B cell (primary cell): ENCODE measurements around the gene HOXA9. TPM values are rescaled to one million over a fixed set of nuclear protein-coding genes. Genes with fewer than 3 reads are reported as not detected.

Experiments used
- ATAC-seq: fragments of 200-7000 bp; cut with Tn5 transposase; one replicate; pipeline ENCODE4 v1.10.0; 2021; ENCODE audit warnings: low read depth, mild to moderate bottlenecking, moderate number of reproducible peaks, moderate library complexity
- CTCF ChIA-PET: fragments of 350-600 bp; sonication (Branson Sonifier 250); formaldehyde crosslinking; loops from one replicate; lab custom pipeline; 2021; ENCODE audit warnings: antibody characterized with exemption, inconsistent platforms; lab: Charles Lee
- POLR2A ChIA-PET: fragments of 350-600 bp; sonication (Branson Sonifier 250); formaldehyde crosslinking; loops from one replicate; lab custom pipeline; 2021; ENCODE audit warnings: antibody characterized with exemption; lab: Charles Lee
- DNase-seq: peaks from one replicate; pipeline ENCODE4 v3.0.0; 2013
- H2AFZ ChIP-seq: 2 replicates; pipeline ENCODE4 v1.6.1; 2012; ENCODE audit warnings: mild to moderate bottlenecking, low read depth, low read length; ENCODE audit not compliant: insufficient read depth, poor library complexity, severe bottlenecking
- H3K27ac ChIP-seq, 2 donors: 1 replicate in 1 of 2; 2 replicates in 1 of 2; pipeline ENCODE4 v1.5.1; 2012 to 2013; ENCODE audit warnings: low read length in 2 of 2, mild to moderate bottlenecking in 2 of 2, moderate library complexity in 1 of 2
- H3K27me3 ChIP-seq, 4 experiments: fragments of 200-600 bp in 1 of 4; sonication (generic) in 1 of 4; replicated peaks in 1 of 4; 1 replicate in 2 of 4; 2 replicates in 2 of 4; pipeline versions ENCODE4 v1.6.1 to v1.7.0; 2013 to 2016; ENCODE audit warnings: low read length in 3 of 4, mild to moderate bottlenecking in 2 of 4, mixed read lengths in 1 of 4, moderate library complexity in 1 of 4; ENCODE audit not compliant: insufficient read depth in 4 of 4, control insufficient read depth in 3 of 4; ENCODE audit errors: control extremely low read depth in 1 of 4
- H3K36me3 ChIP-seq, 2 experiments: replicated peaks in 1 of 2; 1 replicate in 1 of 2; 2 replicates in 1 of 2; pipeline versions ENCODE4 v1.6.1 to v1.7.1; 2013; ENCODE audit warnings: low read length in 1 of 2; ENCODE audit not compliant: insufficient read depth in 2 of 2, control insufficient read depth in 1 of 2; ENCODE audit errors: control extremely low read depth in 1 of 2, extremely low read depth in 1 of 2
- H3K4me1 ChIP-seq, 2 donors: fragments of 200-600 bp in 1 of 2; sonication (generic) in 1 of 2; 1 replicate in 1 of 2; 2 replicates in 1 of 2; pipeline versions ENCODE4 v1.5.1 to v1.6.1; 2013 to 2017; ENCODE audit warnings: low read length in 2 of 2; ENCODE audit not compliant: control insufficient read depth in 2 of 2, insufficient read depth in 2 of 2
- H3K4me2 ChIP-seq: replicated peaks from 2 replicates; pipeline ENCODE3; 2012; ENCODE audit warnings: mild to moderate bottlenecking, low read depth, low read length; ENCODE audit not compliant: poor library complexity, severe bottlenecking
- H3K4me3 ChIP-seq, 5 experiments: fragments of 200-600 bp in 1 of 5; sonication (generic) in 1 of 5; 1 replicate in 3 of 5; 2 replicates in 2 of 5; pipeline versions ENCODE4 v1.5.1 to v1.7.0; 2011 to 2016; ENCODE audit warnings: low read length in 4 of 5, mild to moderate bottlenecking in 4 of 5, low read depth in 2 of 5, control low read depth in 1 of 5, moderate library complexity in 1 of 5; ENCODE audit not compliant: insufficient read depth in 1 of 5; ENCODE audit errors: control extremely low read depth in 1 of 5, extremely low read depth in 1 of 5
- H3K79me2 ChIP-seq: fragments of 200-600 bp; sonication (generic); one replicate; pipeline ENCODE4 v1.6.0; 2016; ENCODE audit warnings: low read length; ENCODE audit not compliant: control insufficient read depth, insufficient read depth
- H3K9ac ChIP-seq: fragments of 200-600 bp; sonication (generic); 2 replicates; pipeline ENCODE4 v1.6.1; 2017; ENCODE audit warnings: mild to moderate bottlenecking, low read length, moderate library complexity
- H3K9me3 ChIP-seq, 3 donors: one replicate each; pipeline versions ENCODE4 v1.6.1 to v1.7.1; 2013; ENCODE audit warnings: low read length in 2 of 3; ENCODE audit not compliant: control insufficient read depth in 2 of 3, insufficient read depth in 1 of 3; ENCODE audit errors: control extremely low read depth in 1 of 3
- H4K20me1 ChIP-seq: 2 replicates; pipeline ENCODE4 v1.6.0; 2012; ENCODE audit warnings: mild to moderate bottlenecking, low read length; ENCODE audit not compliant: insufficient read depth, control insufficient read depth, poor library complexity, severe bottlenecking
- H3K27ac Mint-ChIP-seq: one replicate; pipeline ENCODE4 v1.8.0; 2021; ENCODE audit warnings: mixed read lengths
- H3K27me3 Mint-ChIP-seq: one replicate; pipeline ENCODE4 v1.8.0; 2021; ENCODE audit warnings: mixed read lengths
- H3K4me1 Mint-ChIP-seq: one replicate; pipeline ENCODE4 v1.8.0; 2021; ENCODE audit warnings: mixed read lengths
- H3K4me3 Mint-ChIP-seq: one replicate; pipeline ENCODE4 v1.8.0; 2021; ENCODE audit warnings: mixed read lengths
- H3K9me3 Mint-ChIP-seq: one replicate; pipeline ENCODE4 v1.8.0; 2022; ENCODE audit warnings: mixed read lengths; ENCODE audit not compliant: insufficient read depth
- EZH2 ChIP-seq: IDR thresholded peaks from 2 replicates; pipeline ENCODE4 v1.6.1; 2012; ENCODE audit warnings: borderline replicate concordance, low read depth, mild to moderate bottlenecking, moderate library complexity, low read length; ENCODE audit not compliant: insufficient read depth, poor library complexity, severe bottlenecking
- WGBS: methylation state at CpG from one replicate; pipeline ENCODE4 v1.1.5; 2013; ENCODE audit warnings: missing lambda C conversion rate; ENCODE audit not compliant: insufficient coverage; 5-methylcytosine and 5-hydroxymethylcytosine counted together
- intact Hi-C: fragments of 100-400 bp; cut with micrococcal nuclease; formaldehyde crosslinking; loops from one replicate; pipeline ENCODE4 v1.10.0; 2022
- polyA plus RNA-seq: library from polyadenylated mRNA; depleted of rRNA; stranded (reverse); fragments of >200 nt; gene quantifications from 2 replicates; pipeline ENCODE4 v1.2.3, GENCODE V29; 2012
- total RNA-seq, 2 donors: library from RNA; stranded (reverse); fragments of 120-200 nt in 1 of 2; gene quantifications; 1 replicate in 1 of 2; 2 replicates in 1 of 2; pipeline versions ENCODE4 v1.2.3 to v1.2.4, GENCODE V29; 2013 to 2022
- TF ChIP-seq, protein P1 (sequence below): fragments of 200-600 bp; IDR thresholded peaks from one replicate; pipeline ENCODE4 v1.8.0; 2022; ENCODE audit warnings: antibody characterized with exemption, mild to moderate bottlenecking

HOXA9 gene
- total and polyA plus RNA-seq, 2 donors (not counting 1 experiment from before 2014, with no cell fraction given): 0.07 TPM; not detected in 1

DNA sequence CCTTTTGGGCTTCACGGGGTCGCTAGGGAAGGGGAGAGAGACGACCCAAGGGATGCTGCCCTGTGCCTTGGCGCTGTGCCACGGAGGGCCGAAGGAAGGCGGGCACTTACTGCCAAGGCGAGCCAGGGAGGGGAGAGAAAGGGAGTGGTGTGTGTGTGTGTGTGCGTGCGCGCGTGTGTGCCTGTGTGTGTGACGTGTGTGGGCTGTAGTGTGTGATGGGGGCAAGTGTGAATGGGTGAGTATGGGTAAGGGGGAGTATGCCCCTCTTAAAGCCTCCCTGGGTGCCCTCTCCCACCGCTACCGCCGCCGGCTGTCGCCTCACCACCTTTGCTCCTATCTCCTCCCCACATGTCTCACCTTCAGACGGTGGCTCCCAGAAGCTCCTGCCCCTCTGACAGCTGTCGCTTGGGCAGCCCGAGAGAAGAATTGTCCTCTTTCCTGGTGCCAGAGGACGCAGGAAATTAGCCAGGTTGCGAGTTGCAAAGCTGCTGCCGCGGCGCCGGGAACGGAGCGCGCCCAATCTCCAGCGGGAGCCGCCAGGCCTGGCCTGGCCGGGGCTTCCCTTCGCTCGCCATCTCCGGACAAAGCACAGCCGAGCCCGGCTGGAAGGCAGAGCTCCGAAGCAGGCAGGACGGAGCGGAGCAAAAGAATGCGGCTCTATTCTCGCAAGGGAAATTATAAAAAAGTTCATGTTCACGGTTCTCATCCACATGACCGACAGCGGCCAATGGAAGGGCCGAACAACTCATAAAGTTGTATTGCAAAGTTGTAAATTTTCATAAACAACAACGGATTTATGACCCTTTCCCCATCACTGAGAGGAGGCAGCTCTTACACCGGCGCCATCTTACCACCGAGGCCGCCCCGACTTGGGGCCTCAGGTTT is 13.2 kb downstream of the HOXA9 start, which contains the start of gene HOXA3:
HOXA3 (minus strand) TSS at position 653 of the 885 bp plus-strand sequence. CDS start 41,943 bp downstream, outside the sequence.
- H3K9ac ChIP-seq: peak within 1 kb of the TSS; percentile 30
- 1% methylated on average over 47 of the region's 53 CpGs for WGBS
- Mint-ChIP-seq H3K9me3 (no peaks in the 10 kb centered on the region), H3K27me3 (peaks cover 68% of the 10 kb centered on the region), H3K4me3 (peak within 1 kb of the TSS; percentile 83), H3K4me1 (peaks cover 46% of the 10 kb centered on the region), H3K27ac (peak within 1 kb of the TSS; percentile 73)
- H3K27me3 ChIP-seq: peaks cover 1 to 98% (median 84%) of the 10 kb centered on the region in 4 experiments
- POLR2A ChIA-PET: no interaction called here
- peak; percentile 75 for TF ChIP-seq EZH2
- TF ChIP-seq, protein P1, sequence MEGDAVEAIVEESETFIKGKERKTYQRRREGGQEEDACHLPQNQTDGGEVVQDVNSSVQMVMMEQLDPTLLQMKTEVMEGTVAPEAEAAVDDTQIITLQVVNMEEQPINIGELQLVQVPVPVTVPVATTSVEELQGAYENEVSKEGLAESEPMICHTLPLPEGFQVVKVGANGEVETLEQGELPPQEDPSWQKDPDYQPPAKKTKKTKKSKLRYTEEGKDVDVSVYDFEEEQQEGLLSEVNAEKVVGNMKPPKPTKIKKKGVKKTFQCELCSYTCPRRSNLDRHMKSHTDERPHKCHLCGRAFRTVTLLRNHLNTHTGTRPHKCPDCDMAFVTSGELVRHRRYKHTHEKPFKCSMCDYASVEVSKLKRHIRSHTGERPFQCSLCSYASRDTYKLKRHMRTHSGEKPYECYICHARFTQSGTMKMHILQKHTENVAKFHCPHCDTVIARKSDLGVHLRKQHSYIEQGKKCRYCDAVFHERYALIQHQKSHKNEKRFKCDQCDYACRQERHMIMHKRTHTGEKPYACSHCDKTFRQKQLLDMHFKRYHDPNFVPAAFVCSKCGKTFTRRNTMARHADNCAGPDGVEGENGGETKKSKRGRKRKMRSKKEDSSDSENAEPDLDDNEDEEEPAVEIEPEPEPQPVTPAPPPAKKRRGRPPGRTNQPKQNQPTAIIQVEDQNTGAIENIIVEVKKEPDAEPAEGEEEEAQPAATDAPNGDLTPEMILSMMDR: no peak
- ATAC-seq (no peak), DNase-seq (peak; percentile 48)
- H3K79me2 ChIP-seq: no peaks in the 10 kb centered on the region
- H2AFZ ChIP-seq: no peak within 1 kb of the TSS
- H3K4me2 ChIP-seq: peak within 1 kb of the TSS; percentile 79
- peak within 1 kb of the TSS in 2 of 5 experiments; percentile 46 to 48 for H3K4me3 ChIP-seq
- intact Hi-C loops: loop anchor here (1.0 to 5.0 kb wide), 3 partner anchors 35 to 769 kb away; partner anchors contain the start of gene HOXA11
- peaks cover 0 to 89% (median 13%) of the 10 kb centered on the region in 3 donors for H3K9me3 ChIP-seq
- no peaks in the 10 kb centered on the region for H3K36me3 ChIP-seq
- H3K4me1 ChIP-seq: peaks cover 66 to 76% of the 10 kb centered on the region in 2 donors
- no peak within 1 kb of the TSS for H3K27ac ChIP-seq
- H4K20me1 ChIP-seq: peaks cover 10% of the 10 kb centered on the region
- CTCF ChIA-PET: interaction anchor here (0.8 to 6.9 kb wide), 8 partner anchors 10 to 1298 kb away, joined by 3 to 52 read pairs (median 4); no protein-coding TSS in a partner anchor
